H1 (cell line): ENCODE data around the gene RFC3.

Experiments used
- CBX8 ChIP-seq: fragments of 300-800, 300-1000 bp; sonication (generic); IDR thresholded peaks from 2 replicates; pipeline ENCODE4 v1.7.1; 2016; ENCODE audit warnings: low read depth, low read length, borderline replicate concordance
- EZH2 ChIP-seq: fragments of 200-600 bp; sonication (generic); IDR thresholded peaks from 2 replicates; pipeline ENCODE4 v1.7.1; 2012; ENCODE audit warnings: low read depth, mild to moderate bottlenecking, moderate library complexity, low read length, inconsistent platforms; ENCODE audit not compliant: severe bottlenecking
- POLR2A ChIP-seq, 2 experiments: IDR thresholded peaks; 1 replicate in 1 of 2; 2 replicates in 1 of 2; pipeline ENCODE4 v1.6.1; 2011; ENCODE audit warnings: low read depth in 2 of 2, low read length in 2 of 2, mild to moderate bottlenecking in 2 of 2; ENCODE audit errors: control extremely low read depth in 1 of 2
- POLR2AphosphoS5 ChIP-seq: IDR thresholded peaks from 2 replicates; pipeline ENCODE4 v1.6.1; 2011; ENCODE audit warnings: low read depth, low read length
- SUZ12 ChIP-seq: fragments of 200-600 bp; sonication (generic); IDR thresholded peaks from 2 replicates; pipeline ENCODE4 v1.6.1; 2012; ENCODE audit warnings: mild to moderate bottlenecking, inconsistent platforms, low read length, moderate library complexity, mixed read lengths
- YY1 ChIP-seq: IDR thresholded peaks from 2 replicates; pipeline ENCODE4 v1.6.1; 2011; ENCODE audit warnings: low read depth, mild to moderate bottlenecking, low read length
- TF ChIP-seq, protein P1 (sequence below): IDR thresholded peaks from 2 replicates; pipeline ENCODE4 v1.6.1; 2011; ENCODE audit warnings: low read length, improper control_type of control experiment
- TF ChIP-seq, protein P2 (sequence below), 3 experiments: IDR thresholded peaks; 1 replicate in 2 of 3; 2 replicates in 1 of 3; pipeline versions ENCODE4 v1.5.1 to v1.6.1; 2011; ENCODE audit warnings: low read length in 3 of 3, mild to moderate bottlenecking in 3 of 3, inconsistent platforms in 2 of 3, low read depth in 1 of 3, moderate library complexity in 1 of 3; ENCODE audit not compliant: insufficient read depth in 1 of 3; ENCODE audit errors: control extremely low read depth in 1 of 3

DNA sequence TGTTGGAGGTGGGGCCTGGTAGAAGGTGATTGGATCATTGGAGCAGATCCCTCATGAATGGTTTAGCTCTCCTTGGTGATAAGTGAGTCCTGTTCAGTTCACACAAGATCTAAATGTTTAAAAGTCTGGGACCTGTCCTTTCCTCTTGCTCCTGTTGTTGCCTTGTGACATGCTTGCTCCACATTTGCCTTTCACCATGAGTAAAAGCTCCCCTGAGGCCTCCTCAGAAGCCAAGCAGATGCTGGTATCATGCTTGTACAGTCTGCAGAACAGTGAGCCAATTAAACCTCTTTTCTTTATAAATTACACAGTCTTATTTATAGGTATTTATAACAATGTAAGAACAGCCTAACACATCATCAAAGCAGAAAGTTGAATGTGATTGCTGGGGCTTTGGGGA, 24.2 kb upstream of the RFC3 start:
- no peak for TF ChIP-seq CBX8
- TF ChIP-seq SUZ12, result no peak
- TF ChIP-seq, protein P1, sequence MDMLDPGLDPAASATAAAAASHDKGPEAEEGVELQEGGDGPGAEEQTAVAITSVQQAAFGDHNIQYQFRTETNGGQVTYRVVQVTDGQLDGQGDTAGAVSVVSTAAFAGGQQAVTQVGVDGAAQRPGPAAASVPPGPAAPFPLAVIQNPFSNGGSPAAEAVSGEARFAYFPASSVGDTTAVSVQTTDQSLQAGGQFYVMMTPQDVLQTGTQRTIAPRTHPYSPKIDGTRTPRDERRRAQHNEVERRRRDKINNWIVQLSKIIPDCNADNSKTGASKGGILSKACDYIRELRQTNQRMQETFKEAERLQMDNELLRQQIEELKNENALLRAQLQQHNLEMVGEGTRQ, result no peak
- TF ChIP-seq YY1, result no peak
- TF ChIP-seq, protein P2, sequence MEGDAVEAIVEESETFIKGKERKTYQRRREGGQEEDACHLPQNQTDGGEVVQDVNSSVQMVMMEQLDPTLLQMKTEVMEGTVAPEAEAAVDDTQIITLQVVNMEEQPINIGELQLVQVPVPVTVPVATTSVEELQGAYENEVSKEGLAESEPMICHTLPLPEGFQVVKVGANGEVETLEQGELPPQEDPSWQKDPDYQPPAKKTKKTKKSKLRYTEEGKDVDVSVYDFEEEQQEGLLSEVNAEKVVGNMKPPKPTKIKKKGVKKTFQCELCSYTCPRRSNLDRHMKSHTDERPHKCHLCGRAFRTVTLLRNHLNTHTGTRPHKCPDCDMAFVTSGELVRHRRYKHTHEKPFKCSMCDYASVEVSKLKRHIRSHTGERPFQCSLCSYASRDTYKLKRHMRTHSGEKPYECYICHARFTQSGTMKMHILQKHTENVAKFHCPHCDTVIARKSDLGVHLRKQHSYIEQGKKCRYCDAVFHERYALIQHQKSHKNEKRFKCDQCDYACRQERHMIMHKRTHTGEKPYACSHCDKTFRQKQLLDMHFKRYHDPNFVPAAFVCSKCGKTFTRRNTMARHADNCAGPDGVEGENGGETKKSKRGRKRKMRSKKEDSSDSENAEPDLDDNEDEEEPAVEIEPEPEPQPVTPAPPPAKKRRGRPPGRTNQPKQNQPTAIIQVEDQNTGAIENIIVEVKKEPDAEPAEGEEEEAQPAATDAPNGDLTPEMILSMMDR (IDR thresholded peaks at IDR 0.05; ENCODE audit: control extremely low read depth in 1 of 3, insufficient read depth in 1 of 3, low read depth in 1 of 3, low read length in 3 of 3), result no peak
- TF ChIP-seq POLR2A (IDR thresholded peaks at IDR 0.05; ENCODE audit: control extremely low read depth in 1 of 2, low read depth in 2 of 2, low read length in 2 of 2), result no peak
- TF ChIP-seq POLR2AphosphoS5, result no peak
- no peak for TF ChIP-seq EZH2
